GM12878 (cell line): ENCODE measurements around the gene SCN3B. TPM values are rescaled to one million over a fixed set of nuclear protein-coding genes. Genes with fewer than 3 reads are reported as not detected.

ENCODE experiments used
- ATAC-seq: fragments of 200-7000 bp; cut with Tn5 transposase; 3 replicates; pipeline ENCODE4 v1.9.1; 2020; ENCODE audit warnings: mild to moderate bottlenecking, moderate library complexity
- BruUV-seq: library from RNA; stranded (reverse); fragments of 400-500 nt; replicated peaks from 2 replicates; lab custom pipeline; 2021; lab: Mats Ljungman, UMichigan
- CTCF ChIA-PET: fragments of 300-600 bp; sonication (Branson Sonifier 250); formaldehyde crosslinking; extraction: SDS; loops from one replicate; lab custom pipeline; 2021; ENCODE audit warnings: inconsistent platforms; lab: Yijun Ruan, JAX
- POLR2A ChIA-PET: fragments of 350-600 bp; formaldehyde crosslinking; extraction: SDS; loops from one replicate; lab custom pipeline; 2021; ENCODE audit warnings: inconsistent platforms; lab: Charles Lee
- RAD21 ChIA-PET: fragments of 300-600 bp; sonication (Branson Sonifier 250); formaldehyde crosslinking; loops from one replicate; lab custom pipeline; 2023; ENCODE audit warnings: antibody characterized with exemption; ENCODE audit not compliant: unreplicated experiment; lab: Charles Lee
- SMC1A ChIA-PET: fragments of 300-600 bp; sonication (Branson Sonifier 250); formaldehyde crosslinking; loops from one replicate; lab custom pipeline; 2023; ENCODE audit not compliant: unreplicated experiment, uncharacterized antibody; lab: Charles Lee
- DNase-seq: peaks from one replicate; pipeline ENCODE4 v3.0.0-alpha.2; 2011; ENCODE audit warnings: low read depth, low spot score
- FAIRE-seq: peaks from 3 replicates; lab custom pipeline; 2011; peaks lifted over from hg19 to GRCh38; lab: Jason Lieb, UNC
- H2AFZ ChIP-seq: 2 replicates; pipeline ENCODE4 v1.6.0; 2011; ENCODE audit warnings: low read depth, low read length, control low read depth; ENCODE audit not compliant: control insufficient read depth
- H3K27ac ChIP-seq: 2 replicates; pipeline ENCODE4 v1.5.1; 2011; ENCODE audit warnings: control low read depth; ENCODE audit not compliant: control insufficient read depth, insufficient read depth
- H3K27me3 ChIP-seq, 2 experiments: replicated peaks in 1 of 2; 2 replicates each; pipeline versions ENCODE4 v1.6.0 to v1.6.1; 2011; ENCODE audit warnings: low read length in 1 of 2; ENCODE audit not compliant: control insufficient read depth in 2 of 2, insufficient read depth in 2 of 2
- H3K36me3 ChIP-seq, 2 experiments: 2 replicates each; pipeline ENCODE4 v1.5.1; 2011; ENCODE audit warnings: low read length in 1 of 2; ENCODE audit not compliant: control insufficient read depth in 2 of 2, insufficient read depth in 2 of 2
- H3K4me1 ChIP-seq: 2 replicates; pipeline ENCODE4 v1.6.1; 2011; ENCODE audit warnings: mild to moderate bottlenecking, low read length, moderate library complexity, mixed read lengths; ENCODE audit not compliant: control insufficient read depth, insufficient read depth
- H3K4me2 ChIP-seq: 2 replicates; pipeline ENCODE4 v1.6.0; 2011; ENCODE audit warnings: control low read depth; ENCODE audit not compliant: control insufficient read depth, insufficient read depth
- H3K4me3 ChIP-seq: fragments of 200-600 bp; sonication (generic); 2 replicates; pipeline ENCODE4 v1.5.1; 2016
- H3K79me2 ChIP-seq: 2 replicates; pipeline ENCODE4 v1.6.0; 2011; ENCODE audit warnings: low read length; ENCODE audit not compliant: control insufficient read depth, insufficient read depth
- H3K9ac ChIP-seq: 2 replicates; pipeline ENCODE4 v1.8.0; 2011; ENCODE audit warnings: low read length, control low read depth, mixed read lengths; ENCODE audit not compliant: control insufficient read depth, insufficient read depth
- H3K9me3 ChIP-seq: replicated peaks from 3 replicates; pipeline ENCODE4 v1.5.1; 2011; ENCODE audit warnings: mild to moderate bottlenecking, low read length; ENCODE audit not compliant: control insufficient read depth, insufficient read depth
- H4K20me1 ChIP-seq: 2 replicates; pipeline ENCODE4 v1.6.0; 2011; ENCODE audit not compliant: control insufficient read depth, insufficient read depth
- BCL3 ChIP-seq: IDR thresholded peaks from 2 replicates; pipeline ENCODE4 v1.6.1; 2011; ENCODE audit warnings: borderline replicate concordance, low read depth, mild to moderate bottlenecking, moderate library complexity, low read length; ENCODE audit not compliant: insufficient read depth, poor library complexity, severe bottlenecking
- CHD1 ChIP-seq: IDR thresholded peaks from 2 replicates; pipeline ENCODE4 v1.6.1; 2012; ENCODE audit warnings: low read depth, low read length, improper control_type of control experiment
- CREB1 ChIP-seq: IDR thresholded peaks from 2 replicates; pipeline ENCODE4 v1.6.1; 2012; ENCODE audit warnings: low read depth, mild to moderate bottlenecking, inconsistent platforms
- EP300 ChIP-seq, 2 experiments: fragments of 150-350 bp in 1 of 2; IDR thresholded peaks; 2 replicates each; pipeline ENCODE4 v1.6.1; 2011 to 2012; ENCODE audit warnings: low read depth in 2 of 2, low read length in 2 of 2, borderline replicate concordance in 1 of 2, improper control_type of control experiment in 1 of 2, inconsistent platforms in 1 of 2; ENCODE audit not compliant: control insufficient read depth in 1 of 2
- HDGF ChIP-seq: fragments of 450-650 bp; IDR thresholded peaks from 2 replicates; pipeline ENCODE4 v1.6.1; 2016; ENCODE audit warnings: antibody characterized with exemption
- NR2C2 ChIP-seq: IDR thresholded peaks from 2 replicates; pipeline ENCODE4 v1.6.1; 2011; ENCODE audit warnings: borderline replicate concordance, low read depth; ENCODE audit not compliant: control insufficient read depth, insufficient read length
- NR2F1 ChIP-seq: fragments of 450-650 bp; conservative IDR thresholded peaks from 2 replicates; pipeline ENCODE4 v1.6.1; 2017; ENCODE audit warnings: mild to moderate bottlenecking
- PAX5 ChIP-seq: IDR thresholded peaks from 2 replicates; pipeline ENCODE4 v1.6.1; 2011; ENCODE audit warnings: low read depth, low read length, borderline replicate concordance
- POLR2AphosphoS2 ChIP-seq: IDR thresholded peaks from 2 replicates; pipeline ENCODE4 v1.6.1; 2011; ENCODE audit warnings: low read depth, mild to moderate bottlenecking, low read length, improper control_type of control experiment, moderate library complexity
- RBBP5 ChIP-seq: fragments of 200-600 bp; sonication (generic); conservative IDR thresholded peaks from 2 replicates; pipeline ENCODE4 v1.6.1; 2016
- TARDBP ChIP-seq: IDR thresholded peaks from 2 replicates; pipeline ENCODE4 v1.6.1; 2016; ENCODE audit warnings: borderline replicate concordance
- TBL1XR1 ChIP-seq: IDR thresholded peaks from 2 replicates; pipeline ENCODE4 v1.6.1; 2012; ENCODE audit warnings: low read depth, low read length, improper control_type of control experiment
- ZBTB11 ChIP-seq: fragments of 450-650 bp; formaldehyde crosslinking; IDR thresholded peaks from 2 replicates; pipeline ENCODE4 v1.5.0; 2022; ENCODE audit warnings: mild to moderate bottlenecking, missing genetic modification characterization
- ZBTB4 ChIP-seq: fragments of 450-650 bp; formaldehyde crosslinking; IDR thresholded peaks from 2 replicates; pipeline ENCODE4 v1.4.0; 2022; ENCODE audit warnings: mild to moderate bottlenecking, moderate library complexity
- WGBS: methylation state at CpG from one replicate; pipeline ENCODE4 v1.1.6; 2016; ENCODE audit warnings: low lambda C conversion rate; ENCODE audit not compliant: insufficient replicate concordance, insufficient coverage; ENCODE audit errors: missing lambda C conversion rate; 5-methylcytosine and 5-hydroxymethylcytosine counted together
- in situ Hi-C: fragments of 300-500 bp; cut with MboI; formaldehyde crosslinking; loops from 9 replicates; pipeline ENCODE4 v1.14.3; 2018; ENCODE audit warnings: mixed read lengths
- intact Hi-C: fragments of 100-400 bp; cut with micrococcal nuclease; formaldehyde crosslinking; loops from one replicate; pipeline ENCODE4 v1.14.2; 2022; ENCODE audit not compliant: unreplicated experiment
- polyA plus RNA-seq, 11 experiments: library from polyadenylated mRNA; depleted of rRNA in 4 of 11; unstranded in 6 of 11; stranded (reverse) in 5 of 11; fragments of >200 nt; fragmentation: Nextera tagmentation in 4 of 11; fragmentation: Illumina TruSeq in 1 of 11; extraction: Ambion mirVana in 4 of 11; extraction: Trizol in 1 of 11; gene quantifications; 1 replicate in 1 of 11; 2 replicates in 10 of 11; pipeline versions ENCODE4 v1.2.1 to v1.2.3, GENCODE V29; 2011 to 2016; ENCODE audit warnings: inconsistent platforms in 2 of 11, missing spikeins in 2 of 11, low read depth in 1 of 11
- total RNA-seq, 4 experiments: library from RNA; depleted of rRNA in 3 of 4; stranded (reverse); fragments of >200 nt in 3 of 4; fragmentation: Illumina TruSeq in 1 of 4; extraction: Trizol in 1 of 4; gene quantifications; 2 replicates each; pipeline versions ENCODE4 v1.2.1 to v1.2.3, GENCODE V29; 2013 to 2021

Gene SCN3B
- total and polyA plus RNA-seq, 10 of the 15 experiments (the other 5 are each of a cell fraction or from before 2014, with no cell fraction given), result 0.01 to 0.12 (median 0.09) TPM; not detected in 7

DNA sequence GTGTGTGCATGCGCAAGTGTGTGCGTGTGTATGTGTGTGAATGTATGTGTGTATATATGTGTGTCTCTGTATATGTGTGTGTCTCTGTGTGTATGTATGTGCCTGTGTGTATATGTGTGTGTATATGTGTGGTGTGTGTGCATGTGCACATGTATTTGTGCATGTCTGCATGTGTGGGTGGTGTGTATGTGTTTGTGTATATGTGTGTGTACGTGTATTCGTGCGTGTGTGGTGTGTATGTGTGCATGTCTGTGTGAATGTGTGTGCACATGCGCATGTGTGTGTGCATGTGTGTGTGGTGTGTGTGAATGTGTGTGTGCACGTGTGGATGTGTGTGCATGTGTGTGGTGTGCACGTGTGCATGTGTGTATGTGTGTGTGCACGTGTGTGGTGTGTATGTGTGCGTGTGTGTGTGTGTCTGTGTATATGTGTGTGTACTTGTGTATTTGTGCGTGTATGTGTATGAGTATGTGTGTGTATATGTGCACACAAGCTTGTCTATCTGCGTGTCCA lies 71.4 kb downstream of the SCN3B start:
- no peaks in the 10 kb centered on the region for H3K9me3 ChIP-seq
- ChIA-PET CTCF (interaction anchor here (0.6 to 1.5 kb wide), 5 partner anchors 40 to 125 kb away, joined by 3 to 6 read pairs (median 3); no protein-coding TSS in a partner anchor), POLR2A (no interaction called here), RAD21 (no interaction called here), SMC1A (interaction anchor here (1.1 to 1.4 kb wide), 2 partner anchors 123 to 124 kb away, joined by 3 to 5 read pairs; no protein-coding TSS in a partner anchor)
- no peak overlapping the region for H2AFZ ChIP-seq
- H3K4me2 ChIP-seq, result no peak overlapping the region
- no peak for ATAC-seq
- peaks cover 0 to 14% of the 10 kb centered on the region in 2 experiments; a peak in 2 of 4 replicates for H3K36me3 ChIP-seq
- H3K27ac ChIP-seq, result no peak overlapping the region
- intact Hi-C loops (no loop called here), in situ Hi-C loops (loop anchor here (5.0 kb wide), 1 partner anchor 124 kb away; no protein-coding TSS in a partner anchor)
- DNase-seq, result no peak
- FAIRE-seq, result peak; percentile 18
- no TSS peak for BruUV-seq
- no peaks in the 10 kb centered on the region for H3K27me3 ChIP-seq
- no peaks in the 10 kb centered on the region for H3K4me1 ChIP-seq
- no peaks in the 10 kb centered on the region for H4K20me1 ChIP-seq
- WGBS, result 58% methylated on average over 9 of the region's 12 CpGs
- H3K4me3 ChIP-seq, result no peak overlapping the region
- no peak overlapping the region for H3K9ac ChIP-seq
- no peaks in the 10 kb centered on the region for H3K79me2 ChIP-seq
- no peak for TF ChIP-seq ZBTB11 (CRISPR knock-in tag)
- no peak for TF ChIP-seq TBL1XR1
- TF ChIP-seq NR2F1, result no peak
- TF ChIP-seq TARDBP, result peak; percentile 83
- peak; percentile 51 for TF ChIP-seq BCL3
- TF ChIP-seq POLR2AphosphoS2, result no peak
- TF ChIP-seq CREB1, result no peak
- no peak for TF ChIP-seq EP300 (IDR thresholded peaks at IDR 0.05; ENCODE audit: borderline replicate concordance in 1 of 2, control insufficient read depth in 1 of 2, low read depth in 2 of 2, low read length in 2 of 2)
- TF ChIP-seq NR2C2, result no peak
- TF ChIP-seq RBBP5, result no peak
- 0 out of 2 replicates have a peak, but pooled peaks have one; percentile 43 for TF ChIP-seq HDGF
- no peak for TF ChIP-seq CHD1
- no peak for TF ChIP-seq PAX5
- TF ChIP-seq ZBTB4 (CRISPR knock-in tag), result no peak
